Stimulated activated naive CD8-positive, alpha-beta T cell treated with anti-CD3 and anti-CD28 coated beads, Interleukin-15, Interleukin-2, amounts not matched to agents 100 U/mL and 50 U/mL, for 24 hours (primary cell): Measurements from ENCODE around the gene KDF1.
A peak's percentile ranks its signal among the peaks of the same experiment; 100 is the strongest.

Experiments used
- ATAC-seq: fragments of 150-1000 bp; cut with Tn5 transposase; one replicate; pipeline ENCODE4 v1.10.0; 2021
- DNase-seq: peaks from one replicate; pipeline ENCODE4 v3.0.0; 2021

The KDF1 gene, protein sequence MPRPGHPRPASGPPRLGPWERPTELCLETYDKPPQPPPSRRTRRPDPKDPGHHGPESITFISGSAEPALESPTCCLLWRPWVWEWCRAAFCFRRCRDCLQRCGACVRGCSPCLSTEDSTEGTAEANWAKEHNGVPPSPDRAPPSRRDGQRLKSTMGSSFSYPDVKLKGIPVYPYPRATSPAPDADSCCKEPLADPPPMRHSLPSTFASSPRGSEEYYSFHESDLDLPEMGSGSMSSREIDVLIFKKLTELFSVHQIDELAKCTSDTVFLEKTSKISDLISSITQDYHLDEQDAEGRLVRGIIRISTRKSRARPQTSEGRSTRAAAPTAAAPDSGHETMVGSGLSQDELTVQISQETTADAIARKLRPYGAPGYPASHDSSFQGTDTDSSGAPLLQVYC

DNA sequence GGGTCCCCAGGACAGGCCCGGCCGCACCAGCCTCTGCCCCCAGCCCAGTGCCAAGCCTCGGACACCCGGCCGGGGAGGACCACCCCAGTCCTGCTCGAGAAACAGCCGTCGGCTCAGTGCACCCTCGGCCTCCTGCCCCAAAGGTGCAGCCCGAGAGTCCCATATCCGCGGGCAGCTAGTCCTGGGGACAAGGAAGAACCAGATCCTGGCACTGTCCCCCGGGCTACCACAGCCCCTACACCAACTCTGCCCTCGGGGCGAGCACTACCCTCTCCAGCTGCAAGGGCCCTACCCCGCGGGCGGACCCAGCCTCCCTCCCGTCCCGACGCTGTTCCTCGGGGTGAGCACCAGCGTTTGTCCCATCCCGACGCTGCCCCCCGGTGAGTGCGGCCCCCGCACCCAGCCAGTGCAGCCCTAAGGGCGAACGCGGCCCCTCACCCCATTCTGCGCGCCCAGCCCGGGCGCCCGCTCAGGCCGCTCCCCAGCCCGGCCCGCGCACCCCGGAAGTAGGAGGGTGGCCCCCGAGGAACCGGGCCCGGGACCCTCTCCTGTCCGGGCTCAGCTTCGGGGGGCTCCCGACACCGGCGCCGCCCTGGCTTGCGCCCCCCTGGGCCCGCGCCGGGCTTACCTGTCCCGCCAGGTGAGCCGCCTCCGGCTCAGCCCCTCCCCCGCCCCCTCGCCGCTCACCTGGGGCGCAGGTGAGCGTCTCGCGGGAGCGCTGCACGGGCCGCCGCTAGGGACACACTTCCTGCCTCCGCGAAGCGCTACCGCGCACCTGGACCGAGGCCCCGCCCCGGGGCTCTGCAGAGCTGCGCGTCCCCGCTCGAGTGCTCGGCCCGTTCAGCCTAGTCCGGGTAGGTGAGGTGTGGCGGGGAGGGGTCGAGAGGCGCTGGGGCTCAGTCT is at the start of gene KDF1:
KDF1 (minus strand) TSS at position 747 of the 903 bp plus-strand sequence. CDS start 8,088 bp downstream, outside the sequence.
- DNase-seq: peak; percentile 38
- peak; percentile 61 for ATAC-seq

DNA sequence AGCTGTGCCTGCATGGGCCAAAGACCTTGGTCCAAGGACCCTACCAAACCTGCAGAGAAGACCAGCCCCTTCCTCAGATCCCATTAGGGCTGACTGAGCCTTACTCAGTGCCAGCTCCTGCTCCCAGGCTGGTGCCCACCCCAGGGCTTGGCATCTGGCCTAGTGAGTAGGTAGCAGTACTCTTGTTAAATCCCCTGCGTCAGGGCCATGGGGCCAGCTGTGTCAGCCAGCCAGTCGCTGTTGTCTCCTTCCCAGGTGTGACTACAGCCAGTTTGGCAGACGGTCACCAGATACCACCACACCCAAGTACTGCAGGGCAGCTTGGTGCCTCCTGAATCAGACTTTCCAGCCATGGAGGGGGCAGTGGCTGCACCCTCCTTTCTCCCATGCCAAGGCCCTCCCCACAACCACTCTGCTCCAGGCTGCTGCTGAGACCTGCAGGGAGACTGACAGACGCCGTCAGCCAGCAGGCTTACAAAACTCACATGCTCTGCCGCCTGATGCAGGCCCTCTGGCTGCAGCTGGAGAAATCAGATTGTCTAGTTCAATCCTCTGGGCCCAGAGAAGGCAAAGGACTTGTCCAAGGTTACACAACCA is 49.4 kb upstream of the KDF1 start:
- ATAC-seq: no peak
- DNase-seq: no peak

DNA sequence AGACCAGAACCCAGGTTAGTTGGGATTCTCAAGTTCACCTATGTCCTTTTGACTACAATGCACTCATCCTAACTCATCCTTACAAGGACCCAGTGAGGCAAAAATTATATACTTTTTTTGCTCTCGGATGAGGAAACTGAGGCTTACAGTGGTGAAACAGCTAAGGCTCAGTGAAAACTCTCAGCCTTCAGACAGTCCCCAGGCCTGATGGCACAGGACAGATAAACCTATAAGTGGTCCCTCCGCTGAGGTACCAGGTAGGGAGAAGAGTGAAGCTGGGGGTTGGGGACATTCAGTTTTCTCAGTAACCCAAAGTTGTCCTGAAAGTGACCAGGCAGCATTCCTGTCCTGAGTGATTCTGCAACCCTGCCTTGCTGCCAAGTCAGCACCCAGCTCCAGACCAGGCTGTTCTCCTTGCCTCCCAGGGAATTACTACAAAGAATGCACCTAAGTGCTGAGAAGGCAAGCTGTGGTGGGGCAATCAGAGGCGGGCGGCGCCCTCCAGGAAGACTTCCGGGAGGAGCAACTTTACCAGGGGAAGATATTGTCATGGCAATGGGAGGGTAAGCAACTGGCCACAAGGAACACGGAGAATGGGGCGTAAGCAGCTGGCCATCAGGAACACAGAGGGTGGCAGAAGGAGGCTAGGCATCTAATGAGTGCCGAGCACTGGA is 47.8 kb upstream of the KDF1 start:
- ATAC-seq: no peak
- no peak for DNase-seq

DNA sequence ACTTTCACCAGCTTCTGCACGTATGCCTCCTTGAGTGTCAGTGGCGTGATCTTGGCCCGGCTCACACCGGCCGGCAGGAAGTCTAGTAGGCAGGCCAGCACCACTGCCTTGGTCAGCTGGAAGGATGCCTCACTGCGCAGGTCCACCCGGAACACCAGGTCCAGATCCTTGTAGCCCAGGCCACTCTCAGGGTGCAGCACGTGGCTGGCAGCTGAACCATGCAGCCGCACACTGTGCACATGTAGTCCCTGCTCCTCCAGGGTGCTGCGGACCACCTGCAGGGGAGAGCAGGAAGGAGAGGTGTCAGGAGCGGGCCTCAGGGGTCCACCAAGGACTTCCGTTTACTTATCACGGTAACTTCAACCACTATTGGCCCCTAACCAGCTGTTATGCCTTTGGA is 46.4 kb upstream of the KDF1 start:
- DNase-seq: no peak
- ATAC-seq: no peak

DNA sequence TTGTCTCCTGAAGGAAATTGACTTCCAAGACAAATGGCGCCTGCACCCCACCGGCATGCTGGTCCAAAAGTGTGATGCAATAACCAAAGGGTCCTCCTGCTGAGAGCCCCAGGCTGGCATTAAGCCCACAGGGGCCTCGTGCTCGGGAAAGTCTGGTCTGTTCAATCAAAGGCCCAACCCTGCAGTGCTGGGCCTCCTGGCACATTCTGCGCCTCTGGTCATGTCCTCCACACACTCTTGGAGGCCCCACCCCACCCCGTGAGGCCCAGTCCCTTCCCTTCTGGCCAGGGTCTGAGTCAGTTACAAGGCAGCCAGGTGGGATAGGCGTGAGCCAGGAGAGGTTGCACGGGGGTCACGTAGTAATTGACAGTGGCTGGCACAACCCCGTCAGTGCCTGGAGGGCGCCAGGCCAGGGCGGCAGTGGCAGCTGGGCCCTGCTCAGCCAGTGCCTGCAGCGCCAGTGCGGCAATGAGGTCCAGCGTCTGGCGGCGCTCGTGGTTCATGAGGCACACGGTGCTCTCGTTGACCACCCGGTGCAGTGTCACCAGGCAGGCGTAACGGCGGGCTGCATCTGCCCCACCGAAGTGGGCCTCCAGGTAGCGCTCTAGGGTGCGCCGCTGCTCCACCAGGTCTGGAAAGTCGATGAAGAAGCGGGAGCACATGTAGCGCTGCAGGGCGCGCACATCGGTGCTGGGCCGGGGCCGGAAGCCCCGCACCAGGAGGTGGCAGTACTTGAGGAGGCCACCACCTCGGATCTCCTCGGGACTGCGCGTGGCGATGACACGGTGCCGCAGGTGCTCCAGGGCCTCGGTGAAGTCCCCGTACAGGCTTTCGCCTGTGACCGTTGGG is 45.6 kb upstream of the KDF1 start:
- DNase-seq: no peak
- no peak for ATAC-seq

DNA sequence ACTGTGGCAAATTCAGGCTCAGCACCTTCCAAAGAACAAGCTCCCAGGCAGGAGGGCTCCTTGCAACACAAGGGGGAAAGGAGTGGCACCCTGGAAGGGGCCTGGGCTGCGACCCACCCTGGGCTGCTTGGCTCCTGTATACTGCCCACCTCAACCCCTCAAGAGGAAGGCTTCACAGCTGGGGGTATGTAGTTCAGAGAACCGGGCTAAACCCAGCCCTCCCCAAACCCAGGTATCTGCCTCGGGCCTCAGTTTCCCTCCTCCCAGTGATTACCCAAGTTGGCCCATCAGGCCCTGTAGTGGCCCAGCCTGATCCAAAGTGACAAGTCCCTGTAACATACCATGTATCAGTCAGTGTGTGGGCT is 44.9 kb upstream of the KDF1 start:
- ATAC-seq (no peak), DNase-seq (no peak)

DNA sequence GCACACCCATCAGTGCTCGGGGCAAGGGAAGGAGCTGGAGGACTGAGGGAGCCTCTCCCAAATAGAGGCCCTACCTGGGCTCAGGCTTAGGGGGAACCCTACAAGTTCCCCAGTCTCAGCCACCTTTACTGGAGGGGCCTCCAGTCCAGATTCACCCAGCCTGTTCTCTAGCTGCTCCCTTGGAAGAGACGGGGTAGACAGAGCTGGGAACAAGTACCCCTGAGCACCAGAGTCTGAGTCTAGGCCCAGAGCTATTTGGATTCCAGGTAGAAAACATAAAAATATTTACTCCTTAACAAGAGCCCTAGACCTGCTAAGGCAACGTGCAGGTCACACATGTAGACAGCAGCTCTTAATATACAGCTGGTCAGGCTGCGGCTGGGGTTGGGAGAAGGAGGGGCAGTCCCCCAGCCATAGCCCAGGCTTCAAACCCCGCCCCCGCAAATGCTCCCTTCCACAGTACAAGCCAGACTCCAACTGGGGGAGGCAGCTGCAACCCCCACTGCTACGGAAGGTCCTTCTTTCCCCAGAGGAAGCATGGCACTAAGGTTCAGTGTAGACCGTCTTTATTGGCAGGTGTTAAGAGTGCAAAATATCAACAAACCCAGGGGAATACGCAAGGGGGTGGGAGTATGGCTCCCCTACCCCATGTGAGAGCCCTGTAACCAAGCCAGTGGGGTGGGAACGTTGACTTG is 44.4 kb upstream of the KDF1 start:
- no peak for DNase-seq
- no peak for ATAC-seq

DNA sequence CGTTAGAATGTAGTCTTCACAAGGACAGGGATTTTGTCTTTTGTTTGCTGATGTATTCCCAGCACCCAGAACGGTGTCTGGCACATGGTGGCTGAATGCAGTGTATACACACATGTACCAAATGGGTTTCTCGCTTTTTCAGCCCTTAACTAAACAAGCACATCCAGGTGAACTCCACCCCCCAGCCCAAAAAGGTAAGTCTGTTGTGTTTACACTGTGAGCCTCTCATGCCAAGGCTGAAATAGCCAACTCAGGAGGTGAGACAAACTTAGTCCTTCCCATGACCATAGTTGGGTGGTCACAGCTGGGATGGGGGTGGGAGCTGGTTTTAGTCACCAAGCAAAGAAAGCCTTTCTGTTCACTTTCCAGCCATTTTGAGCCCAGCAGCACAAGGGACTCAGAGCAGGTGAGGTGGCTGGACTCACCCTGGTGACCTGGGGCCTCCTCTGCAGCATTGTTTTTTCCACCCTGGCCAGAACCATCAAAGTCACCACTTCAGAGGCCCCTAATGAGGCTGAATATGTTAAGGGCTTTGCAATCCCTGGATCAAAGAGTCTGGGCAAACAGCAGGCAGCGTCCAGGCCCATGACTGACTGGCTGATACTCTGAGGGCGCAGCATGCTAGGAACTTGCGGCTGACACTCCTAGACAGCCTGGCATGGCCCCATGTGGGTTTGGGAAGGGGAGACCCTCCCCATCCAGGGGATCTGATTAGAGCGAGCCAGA is 43.6 kb upstream of the KDF1 start:
- DNase-seq (no peak), ATAC-seq (no peak)

DNA sequence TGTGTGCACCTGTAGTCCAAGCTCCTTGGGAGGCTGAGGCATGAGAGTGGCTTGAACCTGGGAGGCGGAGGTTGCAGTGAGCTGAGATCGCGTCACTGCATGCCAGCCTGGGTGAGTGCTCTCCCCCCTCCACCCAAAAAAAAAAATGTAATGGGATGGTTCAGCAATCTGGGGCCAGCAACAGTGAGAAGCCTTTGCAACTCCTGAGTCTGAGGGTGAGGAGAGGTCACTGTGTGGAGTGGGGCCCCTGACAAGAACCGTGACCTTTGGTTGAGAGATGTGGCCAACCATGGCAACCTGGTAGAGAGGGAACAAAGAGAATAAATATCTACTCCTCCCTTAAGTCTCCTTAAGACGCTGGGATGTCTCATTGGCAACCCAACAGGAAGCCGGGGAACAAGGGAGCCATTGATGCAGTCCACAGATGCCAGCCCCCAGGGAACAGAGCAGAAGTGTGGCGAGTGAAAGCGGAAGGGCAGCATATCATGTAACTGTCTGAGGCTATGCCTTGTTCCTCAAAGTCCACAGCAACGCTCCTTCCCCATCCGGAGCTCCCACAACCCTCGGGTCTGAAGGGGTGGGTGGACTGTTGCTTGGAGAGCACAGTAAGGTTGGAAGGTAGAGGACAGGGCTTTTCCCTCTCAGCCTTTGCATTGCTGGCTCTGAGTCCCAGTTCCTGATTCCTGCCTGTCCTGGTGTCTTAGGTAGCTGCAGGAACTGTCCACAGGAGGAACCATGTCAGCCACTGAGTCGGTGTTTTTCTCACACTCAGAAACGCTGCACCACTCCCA is 41.5 kb upstream of the KDF1 start:
- ATAC-seq (no peak), DNase-seq (peak; percentile 16)

DNA sequence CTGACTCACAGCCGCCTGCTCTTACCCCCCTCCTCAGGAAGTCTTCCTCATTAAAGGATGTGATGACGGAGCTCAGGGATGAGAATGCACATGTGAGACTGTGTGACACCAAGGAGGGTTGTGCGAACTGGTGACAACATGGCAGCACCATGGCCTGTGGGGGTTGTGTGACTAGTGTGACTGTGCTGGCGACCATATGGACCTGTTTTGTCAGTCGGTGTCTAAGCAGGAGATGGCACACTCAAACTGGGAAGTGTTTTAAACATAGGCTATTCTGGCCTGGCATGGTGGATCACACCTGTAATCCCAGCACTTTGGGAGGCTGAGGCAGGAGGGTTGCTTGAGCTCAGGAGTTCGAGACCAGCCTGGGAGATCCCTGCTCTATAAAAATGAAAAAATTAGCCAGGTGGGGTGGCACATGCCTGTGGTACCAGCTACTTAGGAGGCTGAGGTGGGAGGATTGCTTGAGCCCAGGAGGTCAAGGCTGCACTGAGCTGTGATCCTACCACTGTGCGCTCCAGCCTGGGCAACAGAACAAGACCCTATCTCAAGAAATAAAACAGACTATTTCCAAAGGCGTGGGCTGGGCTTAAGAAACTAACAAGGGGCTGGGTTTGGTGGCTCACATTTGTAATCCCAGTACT is 40.7 kb upstream of the KDF1 start:
- ATAC-seq: no peak

DNA sequence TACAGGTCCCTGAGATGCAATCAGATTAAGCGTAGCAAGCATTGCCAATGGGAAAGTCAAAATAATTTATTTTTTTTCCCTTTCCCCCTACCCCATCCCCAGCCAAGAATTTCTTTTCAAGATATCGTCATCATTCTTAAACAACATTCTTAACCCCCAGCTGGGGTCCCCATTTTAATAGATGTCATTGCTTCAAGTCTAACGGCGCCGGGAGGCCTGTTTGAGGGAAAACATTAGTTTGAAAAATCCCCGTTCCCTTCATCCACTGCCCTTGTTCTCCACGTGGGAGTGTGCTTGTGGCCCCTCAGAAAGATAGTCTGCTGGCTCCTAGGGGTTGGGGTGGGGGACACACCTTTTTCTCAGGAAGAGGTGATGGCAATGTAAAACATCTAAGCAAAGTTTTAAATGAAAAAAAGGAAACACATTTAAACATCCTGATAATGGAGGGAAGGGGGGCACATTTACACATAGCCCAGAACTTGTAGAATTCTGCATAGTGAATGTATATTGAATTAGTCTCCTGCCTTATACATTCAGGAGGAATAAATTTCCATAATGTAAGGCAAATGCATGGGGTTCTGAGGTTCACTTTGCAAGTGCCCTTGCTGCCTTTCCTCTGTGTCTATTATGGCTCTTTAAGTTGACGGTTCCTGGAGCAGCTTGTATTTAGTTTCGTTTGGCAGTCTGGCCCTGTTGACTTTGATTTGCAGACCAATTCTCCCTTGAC is 40.0 kb upstream of the KDF1 start:
- DNase-seq (no peak), ATAC-seq (no peak)

More for the DNA sequence above, 40.7 kb upstream of the KDF1 start:
- DNase-seq: no peak

DNA sequence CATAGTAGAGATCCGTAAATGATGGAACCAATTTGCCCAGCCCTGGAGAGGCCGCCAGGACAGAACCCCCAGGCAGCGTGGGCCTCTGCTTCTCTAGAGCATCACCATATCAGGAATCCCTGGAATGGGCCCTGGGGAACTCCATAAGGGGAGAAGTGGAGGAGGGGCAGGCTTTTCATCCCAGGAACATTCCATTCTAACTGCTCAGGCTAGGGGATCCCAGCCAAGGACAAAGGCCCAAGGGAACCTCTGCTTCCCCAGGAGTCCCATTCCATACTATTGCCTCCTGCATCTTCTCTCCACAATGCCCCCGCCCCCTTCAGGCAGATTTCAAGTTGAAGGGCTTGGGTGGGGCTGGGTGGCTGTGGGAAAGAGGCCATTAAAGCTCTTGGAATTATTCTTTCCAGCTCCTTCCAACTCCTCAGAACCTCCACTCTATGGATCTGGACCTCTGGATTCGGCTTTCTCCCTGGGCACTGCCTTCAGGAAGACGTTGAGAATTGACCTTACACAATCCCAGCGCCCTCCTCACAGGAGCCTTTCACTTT is 39.2 kb upstream of the KDF1 start:
- ATAC-seq: no peak
- no peak for DNase-seq

DNA sequence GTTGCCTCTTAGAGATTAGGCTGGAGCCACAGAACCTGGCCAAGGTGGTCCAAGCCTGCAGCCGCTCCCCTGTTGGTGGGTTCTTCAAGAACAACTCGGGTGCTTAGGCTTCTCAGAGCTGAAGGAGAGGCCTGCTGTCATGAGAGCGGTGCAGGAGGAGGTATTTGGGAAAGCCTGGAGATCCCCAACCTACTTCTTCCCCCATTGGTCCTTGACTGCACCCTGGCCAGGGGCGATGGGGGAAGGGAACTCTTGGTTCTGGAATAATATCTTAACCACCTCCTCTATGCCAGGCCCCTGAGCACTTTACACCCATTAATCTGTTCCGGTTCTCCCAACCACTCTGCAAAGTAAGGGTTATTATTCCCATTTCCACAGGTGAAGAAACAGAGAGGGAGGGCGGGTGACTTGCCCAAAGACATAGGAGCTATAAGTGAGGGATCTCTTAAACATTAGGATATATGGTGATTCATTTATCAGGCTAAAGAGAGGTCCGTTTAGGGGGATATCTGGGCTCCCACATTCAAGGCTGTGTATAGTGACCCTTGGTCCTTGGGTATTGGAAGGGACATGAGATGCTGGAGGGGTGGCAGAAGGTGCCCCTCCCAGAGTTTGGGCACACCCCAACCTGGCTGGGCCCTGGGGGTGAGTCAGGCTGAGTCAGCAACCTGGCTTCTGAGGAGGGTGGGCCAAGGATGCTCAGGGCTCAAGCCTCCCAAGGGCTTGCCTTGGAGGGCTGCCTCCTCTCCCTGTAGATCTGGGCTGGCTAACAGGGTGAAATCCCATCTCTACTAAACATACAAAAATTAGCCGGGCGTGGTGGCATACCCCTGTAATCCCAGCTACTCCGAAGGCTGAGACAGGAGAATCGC is 38.4 kb upstream of the KDF1 start:
- no peak for ATAC-seq

DNA sequence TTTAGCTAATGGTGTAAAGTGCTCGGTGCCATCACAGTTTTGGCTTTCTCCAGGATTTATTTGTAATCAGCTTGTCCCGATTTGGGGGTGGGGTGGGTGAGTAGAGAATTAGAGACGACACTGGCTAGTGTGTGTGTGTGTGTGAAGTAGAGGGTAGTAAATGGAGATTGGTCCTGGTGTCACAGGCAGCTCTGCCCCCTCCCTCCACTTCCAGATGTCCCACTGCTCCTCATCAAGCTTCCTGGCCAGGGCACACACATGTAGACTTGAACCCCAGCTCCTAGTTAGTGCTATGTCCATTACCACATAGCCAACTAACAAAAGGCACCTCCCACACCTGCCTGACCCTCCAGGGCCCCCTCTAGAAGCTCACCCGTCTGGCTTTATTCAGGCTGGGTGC is 36.4 kb upstream of the KDF1 start:
- ATAC-seq (no peak), DNase-seq (no peak)

More for the DNA sequence above, 38.4 kb upstream of the KDF1 start:
- no peak for DNase-seq

DNA sequence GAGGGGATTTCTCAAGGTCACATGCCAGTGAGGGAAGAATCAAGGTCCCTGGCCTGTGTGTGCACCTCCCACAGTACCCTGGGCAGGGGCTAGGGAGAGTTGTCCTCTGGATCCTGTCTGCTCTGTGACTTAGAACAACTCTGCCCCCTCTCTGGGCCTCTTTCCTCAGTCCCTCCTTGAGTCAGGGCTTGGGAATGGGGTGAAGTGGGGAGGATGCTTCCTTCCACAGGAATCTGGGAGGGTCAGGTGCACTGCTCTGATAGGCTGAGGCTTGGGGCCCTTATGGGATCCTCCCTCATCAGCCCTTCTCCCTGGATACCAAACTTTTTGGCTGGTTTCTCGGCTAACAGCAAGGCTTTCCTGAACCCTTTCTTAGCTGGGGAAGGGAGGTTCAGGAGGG is 35.8 kb upstream of the KDF1 start:
- DNase-seq (no peak), ATAC-seq (no peak)

DNA sequence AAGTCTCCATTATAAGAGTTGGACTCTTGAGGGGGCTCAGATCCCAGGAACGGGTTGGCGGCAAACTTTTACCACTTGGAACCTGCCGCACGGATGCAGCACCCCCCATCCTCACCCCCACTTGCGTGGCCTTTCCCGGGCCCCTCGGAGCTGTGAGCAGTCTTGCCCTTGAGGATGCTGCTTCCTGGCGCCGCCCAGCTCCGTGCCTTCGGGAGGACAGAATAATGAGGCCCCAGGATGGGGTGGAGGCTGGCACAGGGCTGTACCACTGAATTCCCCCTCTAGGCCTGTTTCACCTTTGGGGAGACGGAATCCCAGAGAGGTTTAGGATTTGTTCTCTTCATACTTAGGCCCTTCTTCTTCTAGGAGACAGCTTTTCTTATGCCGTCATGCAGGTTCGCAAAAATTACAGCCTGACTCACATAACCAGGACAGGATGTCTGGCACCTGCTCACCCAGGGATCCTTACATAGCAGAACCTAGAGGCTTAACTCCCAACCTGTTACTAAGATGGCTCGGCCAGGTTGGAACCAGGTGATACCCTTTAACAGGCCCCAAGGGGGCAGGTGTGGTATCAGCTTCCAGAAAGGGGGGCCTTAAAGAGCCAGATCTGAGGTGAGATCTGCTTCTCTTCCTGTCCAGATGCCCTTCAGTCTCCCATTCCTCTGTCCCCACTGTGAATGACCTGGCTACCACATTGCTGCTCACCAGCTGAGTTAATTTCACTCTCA is 34.7 kb upstream of the KDF1 start:
- no peak for ATAC-seq

More for the DNA sequence above, 34.7 kb upstream of the KDF1 start:
- no peak for DNase-seq
